HT-29 (cell line): ENCODE data around the gene SLC20A1. TPM values are rescaled to one million over a fixed set of nuclear protein-coding genes. Genes with fewer than 3 reads are reported as not detected.
A peak's percentile ranks its signal among the peaks of the same experiment; 100 is the strongest.

Source experiments
- DNase-seq: peaks from one replicate; pipeline ENCODE4 v3.0.0-alpha.2; 2015; ENCODE audit warnings: low spot score
- total RNA-seq: library from RNA; depleted of rRNA; stranded (reverse); fragments of >200 nt; shearing (Covaris generic); gene quantifications from 2 replicates; pipeline ENCODE4 v1.2.3, GENCODE V29; 2014

Gene SLC20A1
- total RNA-seq, 1 experiment from 2014 or later: 32.7 TPM

DNA sequence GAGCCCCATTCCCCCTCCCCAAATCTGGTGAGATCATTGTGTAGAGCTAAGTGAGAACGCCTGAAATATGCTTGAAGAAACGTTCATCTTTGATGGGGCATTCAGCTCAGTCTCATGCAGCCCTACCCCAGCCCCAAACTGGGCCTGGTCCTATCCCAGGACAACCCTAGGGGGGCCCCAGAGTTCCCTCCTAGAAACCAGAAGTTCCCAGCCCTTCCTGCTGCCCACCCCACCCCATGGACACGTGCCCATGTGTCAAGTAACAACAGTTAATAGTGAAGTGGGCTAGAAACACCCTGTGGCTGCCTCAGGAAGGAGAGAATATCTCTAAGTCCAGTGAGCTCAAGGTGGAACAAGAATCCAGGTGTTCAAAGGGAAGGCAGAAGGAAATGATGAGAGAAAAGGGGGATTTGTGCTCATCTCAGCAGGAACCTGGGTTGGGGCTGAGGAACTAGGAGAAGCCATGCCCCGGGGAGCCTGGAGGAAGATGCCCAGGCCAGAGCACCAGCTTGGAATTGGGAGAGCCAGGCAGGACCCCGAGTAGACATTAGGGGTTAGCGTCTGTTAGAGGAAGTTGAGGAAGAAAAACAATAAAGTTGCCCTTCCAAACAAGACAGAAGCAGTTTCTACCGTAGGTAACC, 20.1 kb upstream of the SLC20A1 start:
- DNase-seq: no peak

DNA sequence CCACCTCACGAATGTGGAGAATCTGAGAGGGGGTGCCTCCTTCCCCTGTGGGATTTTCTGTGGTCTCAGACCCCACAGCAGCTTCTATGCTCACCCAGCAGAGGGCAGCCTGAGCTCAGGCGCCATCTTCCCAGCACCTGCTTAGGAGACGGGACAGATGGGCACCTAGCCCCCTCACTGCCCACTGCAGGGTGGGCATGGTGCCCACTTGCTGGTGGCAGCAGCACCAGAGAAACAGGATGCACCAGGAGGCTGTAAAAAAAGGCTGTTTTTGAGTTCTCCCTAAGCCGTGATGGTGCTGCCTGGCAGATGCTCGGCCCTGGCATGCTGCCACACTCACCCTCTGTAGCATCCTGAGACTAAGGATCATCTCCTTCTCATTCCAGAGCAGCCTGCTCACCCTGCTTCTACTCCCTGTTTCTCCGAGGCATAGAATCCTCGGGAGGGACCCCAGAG, 19.1 kb upstream of the SLC20A1 start:
- DNase-seq: peak; percentile 73

DNA sequence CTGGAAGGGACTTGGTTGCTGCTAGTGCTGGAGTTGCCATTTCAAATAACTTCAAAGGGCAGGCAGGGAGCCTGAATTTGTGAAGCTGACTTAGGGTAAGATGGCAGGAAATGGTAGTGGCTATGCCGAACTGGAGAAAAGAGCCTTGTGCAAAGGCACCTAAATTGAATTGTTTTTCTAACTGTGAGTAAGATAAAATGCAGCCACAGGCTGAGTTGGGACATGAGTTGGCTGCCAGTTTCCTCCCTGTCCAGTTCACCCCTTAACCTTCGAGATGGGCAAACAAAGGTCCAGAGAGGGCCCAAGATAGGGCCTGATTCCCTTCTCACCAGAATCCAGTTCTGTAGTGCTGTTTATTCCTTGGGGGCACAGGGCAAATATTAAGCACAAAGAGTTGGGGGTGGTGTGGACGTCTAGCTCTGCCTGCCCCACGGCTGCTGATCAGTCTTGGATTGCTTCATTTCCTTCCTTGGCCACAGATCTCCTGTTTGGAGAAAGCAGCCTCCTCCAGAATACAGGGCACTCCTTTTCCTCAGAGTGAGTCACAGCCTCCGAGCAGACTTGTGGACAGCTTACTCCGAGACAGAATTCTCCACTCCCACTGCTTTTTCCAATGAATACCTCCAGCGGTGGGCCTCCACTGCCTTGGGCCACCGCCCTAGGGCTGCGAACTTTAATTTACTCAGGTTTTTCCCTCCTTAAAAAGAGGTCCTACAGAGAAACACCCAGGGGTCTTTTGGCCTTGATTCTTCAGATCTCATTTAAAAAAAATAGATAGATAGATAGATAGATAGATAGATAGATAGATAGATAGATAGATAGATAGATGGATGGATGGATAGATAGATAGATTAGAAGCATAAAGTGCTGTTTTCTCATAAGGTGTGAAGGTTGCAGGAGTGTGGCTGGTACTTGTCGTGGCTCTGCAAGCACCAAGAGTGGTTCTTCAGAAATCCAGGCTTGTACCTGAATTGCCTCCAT, 18.4 kb upstream of the SLC20A1 start:
- DNase-seq: no peak

DNA sequence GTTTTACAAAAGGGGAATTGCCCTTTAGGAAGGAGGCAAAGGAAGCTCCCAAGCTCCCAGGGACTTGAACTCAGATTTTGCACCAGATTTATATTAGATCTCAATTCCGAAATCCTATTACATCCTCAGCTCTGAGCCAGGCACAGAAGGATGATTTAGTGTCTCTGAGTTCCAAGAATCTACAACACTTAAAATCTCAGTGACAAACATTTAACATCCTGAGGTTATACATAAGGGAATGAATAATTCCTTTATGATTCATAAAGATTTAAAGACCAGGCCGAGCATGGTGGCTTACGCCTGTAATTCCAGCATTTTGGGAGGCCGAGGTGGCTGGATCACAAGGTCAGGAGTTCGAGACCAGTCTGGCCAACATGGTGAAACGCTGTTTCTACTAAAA, 16.5 kb upstream of the SLC20A1 start:
- DNase-seq: no peak

DNA sequence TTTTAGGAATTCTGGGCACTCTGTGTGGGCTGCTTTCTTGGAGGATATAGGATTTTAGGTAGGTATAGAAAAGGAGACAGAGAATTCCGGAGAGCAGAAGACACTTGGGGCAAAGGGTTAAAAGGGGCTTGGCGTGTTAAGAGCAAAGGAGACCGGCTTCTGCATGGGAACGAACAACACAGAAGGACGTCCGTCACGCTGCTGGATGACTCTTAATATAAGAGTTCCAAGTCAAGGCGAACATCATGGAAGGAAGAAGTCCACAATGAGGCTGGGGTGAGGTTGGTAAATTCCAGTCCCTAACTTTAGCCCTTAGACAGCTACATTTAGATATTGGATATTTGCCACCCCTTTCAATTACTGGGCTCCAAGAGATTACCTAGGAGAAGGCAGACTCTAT, 15.9 kb upstream of the SLC20A1 start:
- DNase-seq: no peak

DNA sequence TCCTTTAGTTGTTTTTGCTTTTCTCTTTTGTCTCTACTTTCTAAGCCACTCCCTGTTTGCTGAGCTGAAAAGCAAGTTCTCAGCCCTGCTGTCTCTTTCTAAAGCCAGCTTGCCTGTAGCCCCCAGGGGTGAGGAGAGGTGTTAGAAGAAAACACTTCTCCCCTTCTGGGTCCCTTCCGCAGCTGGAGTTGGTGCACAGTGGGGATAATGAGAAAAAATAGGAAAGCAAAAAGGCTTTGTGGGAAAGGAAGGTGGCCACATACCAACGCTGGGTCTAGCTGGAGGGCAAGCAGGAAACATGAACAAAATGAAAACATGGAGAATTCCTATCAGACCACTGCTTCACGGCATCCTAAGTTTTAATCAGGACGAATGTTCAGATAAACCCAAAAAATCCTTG, 15.5 kb upstream of the SLC20A1 start:
- DNase-seq: no peak

DNA sequence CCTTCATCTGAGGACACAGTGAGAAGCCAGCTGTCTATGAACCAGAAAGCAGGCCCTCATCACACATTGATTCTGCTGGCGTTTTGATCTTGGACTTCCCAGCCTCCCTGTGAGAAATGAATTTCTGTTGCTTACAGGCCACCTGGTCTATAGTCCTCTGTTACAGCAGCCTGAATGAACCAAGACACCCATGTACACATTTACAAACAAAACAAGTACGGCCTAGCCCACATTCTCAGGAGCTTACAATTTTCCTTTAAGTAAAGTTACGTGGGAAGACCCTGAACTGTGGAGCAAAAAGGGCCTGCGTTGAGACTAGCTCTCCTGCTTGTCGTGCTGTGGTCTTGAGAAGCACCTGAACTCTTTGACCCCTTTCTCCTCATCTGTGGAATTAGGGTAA, 12.0 kb upstream of the SLC20A1 start:
- DNase-seq: no peak

DNA sequence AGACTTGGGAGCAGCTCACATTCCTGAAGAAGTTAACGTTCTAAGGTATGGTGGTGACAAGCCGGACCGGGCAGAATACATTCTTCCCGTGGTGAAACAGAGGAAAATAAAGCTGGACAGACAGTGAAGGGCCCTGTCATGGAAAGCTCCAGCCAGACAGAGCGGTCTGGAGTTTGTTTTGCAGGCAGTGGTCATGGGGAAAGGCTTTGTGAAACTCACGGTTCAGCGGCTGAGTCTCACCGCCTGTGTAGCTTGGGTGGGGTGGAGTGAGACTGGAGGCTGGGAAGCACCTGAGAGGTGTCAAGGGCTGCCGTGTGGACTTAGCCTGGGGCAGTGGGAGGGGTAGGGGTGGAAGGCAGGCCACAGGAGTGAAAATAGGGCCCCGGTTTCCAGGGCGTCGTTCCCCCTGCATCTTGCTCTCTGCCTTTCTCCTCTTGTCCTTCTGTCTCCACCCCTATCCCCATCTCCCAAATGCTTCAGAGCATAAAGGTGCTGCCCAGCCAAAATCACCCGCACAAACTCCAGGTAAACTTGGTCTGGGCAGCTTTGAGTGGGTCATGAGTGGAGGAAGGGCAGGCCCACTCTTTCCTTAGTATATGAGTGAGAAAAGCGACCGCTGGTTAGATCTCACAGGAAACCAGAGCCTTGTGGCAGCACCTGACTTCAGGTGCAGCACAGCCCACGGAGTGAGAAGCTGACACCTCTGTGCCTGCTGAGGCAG, 11.4 kb upstream of the SLC20A1 start:
- DNase-seq: no peak

DNA sequence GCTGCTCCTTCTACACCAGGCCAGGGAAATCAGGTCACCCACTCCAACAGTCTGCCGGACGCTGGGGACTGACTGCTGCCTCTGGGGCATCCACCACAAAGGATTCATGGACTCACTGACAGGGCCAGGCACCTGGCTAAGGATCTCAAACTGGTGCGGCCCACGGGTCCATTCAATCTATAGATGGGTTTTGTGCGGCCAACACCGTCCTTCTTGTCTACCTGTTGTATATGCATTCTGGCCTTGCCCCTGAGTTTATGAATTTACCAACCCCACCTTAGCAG, 10.9 kb upstream of the SLC20A1 start:
- DNase-seq: no peak

DNA sequence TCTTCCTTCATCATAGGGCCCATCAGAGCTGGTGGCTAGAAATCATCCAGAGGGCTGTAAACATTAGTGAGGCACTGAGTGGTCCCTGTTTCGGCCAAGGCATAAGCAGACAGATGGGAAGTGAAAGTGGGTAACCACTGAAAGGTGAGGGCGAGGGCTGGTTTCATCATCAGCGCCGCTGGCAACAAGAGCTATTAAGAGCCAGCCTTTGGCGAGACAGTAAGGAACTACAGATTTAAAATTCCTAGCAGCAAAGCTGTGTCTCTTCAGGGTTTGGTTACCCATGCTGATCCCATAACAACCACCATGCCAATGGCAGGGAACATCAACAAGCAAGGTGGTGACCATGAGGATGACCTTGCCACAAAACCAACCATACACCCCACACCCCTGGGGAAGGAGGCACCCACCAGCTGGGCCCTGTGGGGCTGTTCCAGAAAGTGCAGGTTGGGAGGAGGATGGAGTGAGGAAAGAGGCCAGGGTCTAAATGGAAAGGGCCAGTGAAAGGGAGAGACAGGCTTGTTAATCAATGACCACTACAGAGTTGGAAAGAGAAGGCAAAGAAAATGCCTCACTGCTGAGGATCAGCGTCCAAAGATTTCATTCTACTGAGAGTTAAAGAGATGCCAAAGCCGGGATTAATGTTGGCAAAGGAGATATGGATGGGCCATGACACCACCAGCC, 9.0 kb upstream of the SLC20A1 start:
- no peak for DNase-seq

DNA sequence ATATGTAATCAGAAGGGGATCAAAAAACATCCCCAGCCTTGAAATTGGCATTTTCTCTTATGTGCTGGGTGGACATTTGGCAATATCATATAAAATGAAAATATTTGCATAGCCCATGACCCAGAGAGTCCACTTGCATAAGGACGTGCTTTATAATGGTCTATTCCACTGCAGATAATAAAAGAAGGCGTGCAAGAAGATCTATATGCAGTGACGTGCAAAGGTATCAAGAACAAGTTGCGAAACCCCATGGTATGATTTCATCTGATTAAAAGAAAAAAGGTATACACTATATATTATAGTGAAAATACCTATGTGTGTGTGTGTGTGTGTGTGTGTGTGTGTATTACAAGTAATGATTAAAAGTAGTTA, 8.5 kb upstream of the SLC20A1 start:
- DNase-seq: no peak

DNA sequence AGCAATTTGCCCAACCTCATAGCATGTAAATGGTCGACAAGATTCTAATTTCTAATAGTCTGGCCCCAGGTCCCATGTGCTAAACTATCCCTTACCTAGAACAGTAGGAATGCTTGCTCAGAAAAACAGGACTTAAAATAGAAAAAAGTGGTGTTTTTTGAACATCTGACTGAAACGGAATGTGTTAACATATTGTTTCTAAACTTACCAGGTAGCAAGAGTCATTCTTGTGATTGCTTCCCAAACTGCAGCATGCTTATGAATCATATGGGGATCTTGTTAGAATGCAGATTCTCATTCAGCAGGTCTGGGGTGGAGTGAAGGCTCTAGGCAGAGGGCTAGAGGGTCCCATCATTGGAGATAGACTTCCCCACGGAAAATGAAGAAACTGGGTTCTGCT, 5.8 kb upstream of the SLC20A1 start:
- DNase-seq: no peak

DNA sequence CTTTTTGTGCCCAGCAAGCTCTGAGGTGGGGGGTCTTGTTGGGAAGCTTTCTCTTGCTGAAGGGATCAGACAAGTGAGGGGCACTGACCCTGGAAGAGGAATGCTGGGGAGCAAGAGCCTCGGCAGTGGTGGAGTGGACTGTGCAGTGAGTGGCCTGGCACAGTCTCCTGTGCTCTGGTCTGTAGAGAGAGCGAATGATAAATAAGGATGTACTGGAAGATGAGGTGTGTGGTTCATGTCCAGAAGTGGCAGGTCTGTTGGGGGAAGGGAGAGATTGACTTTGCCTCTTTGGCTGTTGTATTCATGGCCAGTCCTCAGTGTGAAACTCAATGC, 5.3 kb upstream of the SLC20A1 start:
- DNase-seq: no peak

DNA sequence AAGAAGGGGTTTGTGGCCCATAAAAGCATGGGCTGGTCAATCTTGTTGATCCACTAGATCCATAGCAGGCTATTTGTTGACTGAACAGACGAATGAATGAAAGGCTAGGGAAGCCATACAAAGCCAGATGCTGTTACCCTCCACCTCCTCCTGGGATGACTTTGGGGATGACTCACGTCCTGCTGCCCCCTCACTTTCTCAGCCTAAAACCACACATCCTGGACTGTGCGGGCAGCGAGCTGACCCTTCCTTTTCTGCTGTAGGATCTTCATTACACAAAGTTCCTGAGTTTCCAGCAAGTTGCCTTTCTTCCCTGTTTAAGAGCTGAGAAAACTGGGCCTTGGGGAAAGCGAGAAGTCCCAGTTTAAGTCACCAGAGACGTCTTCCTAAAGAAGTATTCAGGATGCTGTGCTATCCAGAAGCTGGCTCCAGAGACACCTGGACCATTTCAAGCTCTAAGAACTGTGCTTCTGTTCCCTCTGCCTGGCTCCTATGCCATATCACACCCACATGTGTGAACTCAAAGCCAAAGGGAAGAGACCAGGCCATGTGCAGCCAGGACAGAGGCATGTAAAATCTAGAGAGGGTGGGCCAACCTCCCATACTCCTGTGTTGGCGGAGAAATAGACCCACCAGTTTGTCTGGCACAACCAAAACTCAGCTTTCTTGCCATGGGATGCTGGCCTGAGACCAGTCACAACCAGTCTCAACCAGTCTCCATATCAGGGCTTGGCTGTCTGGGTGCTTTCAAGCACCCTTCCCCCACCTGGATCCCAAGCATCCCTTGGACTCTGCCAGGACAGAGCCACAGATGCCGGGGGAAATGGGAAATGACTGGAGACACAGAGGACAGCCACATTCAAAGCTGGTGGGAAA, 4.7 kb upstream of the SLC20A1 start:
- no peak for DNase-seq

DNA sequence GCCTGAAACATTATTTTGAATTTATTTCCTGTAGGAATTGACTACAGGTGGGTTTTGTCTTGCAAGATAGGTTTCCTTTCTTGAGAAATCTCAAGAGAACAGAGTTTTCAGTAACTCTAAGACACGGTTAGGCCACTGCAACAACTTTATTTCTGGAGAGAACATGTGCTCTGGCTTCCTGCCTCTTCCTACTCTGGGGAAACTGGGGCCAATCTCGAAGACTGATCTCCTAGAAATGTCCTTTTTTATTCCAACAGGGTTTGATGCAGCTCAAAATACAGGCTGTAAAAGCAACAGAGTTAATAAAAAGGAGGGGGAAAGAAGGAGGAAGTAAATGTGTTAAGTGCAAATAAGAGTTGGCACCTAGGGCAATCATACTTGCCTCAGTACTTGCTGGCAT, 4.0 kb upstream of the SLC20A1 start:
- DNase-seq: no peak

DNA sequence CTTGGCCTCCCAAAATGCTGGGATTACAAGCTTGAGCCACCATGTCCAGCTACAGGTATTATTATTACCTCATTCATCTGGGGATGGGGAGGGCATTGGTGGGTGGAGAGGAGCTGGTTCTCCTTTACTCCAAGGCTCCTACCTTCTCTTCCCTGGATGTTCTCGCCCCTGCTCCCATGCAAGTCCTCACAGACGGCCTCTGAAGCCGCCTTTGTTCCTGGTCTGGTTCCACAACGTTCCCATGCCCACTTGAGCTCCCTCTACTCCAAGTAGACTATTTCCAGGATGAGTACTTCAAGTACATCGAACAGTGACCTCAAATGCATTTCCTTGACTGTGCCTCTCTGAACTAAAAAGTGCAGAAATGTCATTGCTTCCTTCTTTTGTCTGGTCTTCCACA, 3.2 kb upstream of the SLC20A1 start:
- DNase-seq: no peak

DNA sequence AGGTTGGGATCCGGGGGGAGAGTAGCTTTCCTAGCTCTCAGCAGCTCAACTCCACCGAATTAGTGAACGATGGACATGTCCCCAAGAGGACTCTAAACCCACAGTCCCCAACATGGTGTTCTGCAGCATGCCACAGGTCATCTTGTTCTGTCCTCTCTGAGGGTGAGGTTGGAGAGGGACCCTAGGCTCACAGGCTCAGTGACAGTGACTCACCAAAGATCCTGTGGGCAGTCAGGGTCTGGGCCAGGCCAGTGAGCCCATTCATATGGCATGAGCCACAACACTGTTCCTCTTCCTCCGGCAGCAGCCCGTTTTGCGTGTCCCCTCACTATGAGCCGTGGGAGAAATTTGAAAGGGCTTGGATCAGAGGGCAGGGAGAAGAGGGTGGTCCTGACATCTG, 2.8 kb upstream of the SLC20A1 start:
- DNase-seq: no peak

DNA sequence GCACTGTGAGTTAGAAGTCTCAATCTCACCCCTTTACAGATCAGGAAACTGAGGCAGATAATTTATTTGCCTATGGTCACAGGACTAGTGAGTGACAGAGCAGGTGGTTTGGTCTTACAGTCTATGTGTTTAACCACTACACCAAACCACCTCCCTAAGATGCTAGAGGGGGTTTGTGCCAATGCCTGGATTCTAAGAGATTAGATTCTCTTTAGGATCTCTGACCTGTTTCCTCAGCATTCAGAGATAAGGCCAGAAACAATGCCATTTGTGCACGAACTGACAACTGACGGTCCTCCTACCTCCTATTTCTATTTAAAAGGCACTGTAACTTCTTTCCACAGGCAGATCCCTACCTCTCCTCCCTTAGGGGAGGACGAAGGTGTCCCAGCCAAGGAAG, 2.3 kb upstream of the SLC20A1 start:
- no peak for DNase-seq

DNA sequence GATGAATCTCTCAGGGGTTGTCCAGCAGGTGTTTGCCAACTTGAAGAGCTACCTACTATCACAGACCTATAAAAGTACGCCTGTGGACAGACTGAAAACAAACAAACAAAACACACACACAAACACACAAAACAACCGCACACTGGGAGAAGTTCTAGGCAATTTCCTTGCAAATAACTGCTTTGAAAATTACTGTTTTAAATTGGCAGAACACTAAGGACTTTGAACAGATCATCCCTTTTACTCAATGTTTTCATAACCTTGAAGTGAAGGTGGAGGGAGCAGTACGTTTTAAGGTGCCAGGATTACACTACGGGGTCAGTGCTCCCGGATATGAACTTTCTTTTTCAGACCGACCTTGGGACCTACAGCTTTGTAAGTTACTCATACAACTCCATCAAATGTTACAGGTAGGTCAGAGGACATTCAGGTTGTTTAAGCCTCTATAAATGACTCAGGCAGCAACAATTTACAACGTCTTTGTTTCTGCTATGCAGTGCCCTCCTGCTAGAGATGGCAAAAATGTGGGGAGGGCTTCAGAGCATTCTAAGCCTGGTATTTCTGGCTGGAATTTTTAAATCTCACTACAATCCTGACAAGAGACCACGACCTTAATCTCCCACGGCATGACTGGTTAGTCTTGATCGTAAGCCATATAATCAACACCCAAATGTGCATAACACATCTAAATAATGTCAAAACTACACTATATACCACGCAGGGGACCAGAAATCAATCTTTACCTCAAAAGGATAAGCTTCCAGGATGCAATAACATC, 1.4 kb upstream of the SLC20A1 start:
- DNase-seq: peak; percentile 69

DNA sequence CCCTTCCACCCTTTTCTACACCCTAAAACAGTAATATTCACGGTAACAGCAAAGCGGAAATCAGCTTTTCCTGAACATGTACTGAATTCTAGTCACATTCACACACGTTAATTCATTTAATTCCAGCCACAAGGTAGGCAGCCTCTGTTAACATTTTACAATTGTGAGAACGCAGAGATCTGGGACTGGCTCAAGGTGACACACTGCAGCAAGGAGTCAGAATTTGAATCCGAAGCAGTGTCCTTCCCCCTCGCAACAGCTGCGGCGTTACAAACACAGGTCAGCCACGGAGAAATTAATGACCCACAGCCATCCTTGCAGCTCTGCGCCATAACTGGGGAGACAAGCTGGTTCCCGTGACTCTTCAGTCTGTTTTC, 818 bp upstream of the SLC20A1 start:
- no peak for DNase-seq
